Measurements from ENCODE around the gene TNFRSF1B. TPM values are rescaled to one million over a fixed set of nuclear protein-coding genes. Genes with fewer than 3 reads are reported as not detected.

TNFRSF1B gene
- total RNA-seq, 1 donor from 2014 or later = 9.9 TPM

DNA sequence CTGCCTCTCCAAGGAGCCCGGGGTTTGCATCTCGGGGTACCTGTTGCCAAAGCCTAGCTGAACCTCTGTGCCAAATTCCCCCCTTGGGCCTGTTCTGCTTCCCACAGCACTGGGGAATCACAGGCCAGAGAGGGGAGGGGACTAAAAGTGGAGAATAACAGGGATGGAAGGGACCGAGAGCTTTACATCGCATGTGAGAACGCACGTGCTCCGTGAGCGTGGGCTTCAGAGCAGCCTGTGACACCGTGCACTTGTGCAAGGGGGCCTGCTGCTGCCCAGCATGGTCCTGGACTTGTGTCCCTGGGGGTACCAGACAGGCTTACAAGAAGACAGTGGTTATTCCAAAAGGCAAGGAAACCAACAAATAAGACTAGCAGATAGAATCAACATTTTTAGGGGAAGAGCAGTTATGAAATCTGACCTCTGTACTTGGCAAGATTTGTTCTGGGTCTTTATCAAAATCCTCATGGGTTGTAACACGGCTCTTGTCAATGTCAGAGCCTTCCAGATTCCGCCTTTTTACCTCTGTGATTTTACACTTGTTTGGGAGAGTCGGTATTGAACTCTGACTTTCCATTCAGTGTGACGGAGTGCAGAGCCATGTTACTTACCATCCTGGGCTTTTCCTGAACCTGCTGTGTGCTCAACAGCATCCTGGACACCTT lies 36.2 kb upstream of the TNFRSF1B start:
- H3K4me3 ChIP-seq (ENCODE audit: low read length in 3 of 3) = no peak overlapping the region
- no peaks in the 10 kb centered on the region for H3K27me3 ChIP-seq (ENCODE audit: control insufficient read depth in 3 of 3, insufficient read depth in 3 of 3, low read length in 3 of 3)
- no peaks in the 10 kb centered on the region for H3K9me3 ChIP-seq (ENCODE audit: control insufficient read depth in 3 of 3, low read length in 3 of 3)
- H3K9ac ChIP-seq (ENCODE audit: low read depth in 1 of 3, low read length in 3 of 3) = no peak overlapping the region
- no peak overlapping the region for H3K27ac ChIP-seq (ENCODE audit: low read depth, low read length)
- no peaks in the 10 kb centered on the region for H3K36me3 ChIP-seq (ENCODE audit: control insufficient read depth in 3 of 3, insufficient read depth in 3 of 3, low read length in 3 of 3)
- peaks cover 6 to 32% (median 14%) of the 10 kb centered on the region in 3 donors for H3K4me1 ChIP-seq (ENCODE audit: control insufficient read depth in 3 of 3, insufficient read depth in 3 of 3, low read length in 3 of 3)

DNA sequence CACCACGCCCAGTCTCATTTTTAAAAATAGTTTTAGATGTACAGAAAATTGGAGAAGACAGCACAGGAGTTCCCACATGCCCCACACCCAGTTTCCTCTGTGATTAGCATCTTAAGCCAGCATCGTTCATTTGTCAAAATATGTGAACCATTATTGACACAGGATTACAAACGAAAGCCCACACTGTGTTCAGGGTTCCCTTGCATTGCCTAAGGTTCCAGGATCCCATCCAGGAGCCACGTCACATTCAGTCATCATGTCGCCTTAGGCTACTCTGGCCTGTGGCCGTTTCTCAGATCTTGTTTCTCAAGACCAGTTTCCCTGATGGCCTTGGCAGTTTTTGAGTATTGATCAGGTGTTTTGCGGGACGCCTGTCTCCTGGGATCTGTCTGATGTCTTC lies 34.7 kb upstream of the TNFRSF1B start:
- Histone ChIP-seq H3K9me3 (ENCODE audit: control insufficient read depth in 3 of 3, low read length in 3 of 3) (no peaks in the 10 kb centered on the region), H3K27me3 (ENCODE audit: control insufficient read depth in 3 of 3, insufficient read depth in 3 of 3, low read length in 3 of 3) (no peaks in the 10 kb centered on the region), H3K27ac (ENCODE audit: low read depth, low read length) (peak overlapping the region; percentile 16), H3K4me3 (ENCODE audit: low read length in 3 of 3) (no peak overlapping the region), H3K36me3 (ENCODE audit: control insufficient read depth in 3 of 3, insufficient read depth in 3 of 3, low read length in 3 of 3) (no peaks in the 10 kb centered on the region), H3K9ac (ENCODE audit: low read depth in 1 of 3, low read length in 3 of 3) (no peak overlapping the region), H3K4me1 (ENCODE audit: control insufficient read depth in 3 of 3, insufficient read depth in 3 of 3, low read length in 3 of 3) (peaks cover 9 to 21% (median 11%) of the 10 kb centered on the region in 3 donors)

DNA sequence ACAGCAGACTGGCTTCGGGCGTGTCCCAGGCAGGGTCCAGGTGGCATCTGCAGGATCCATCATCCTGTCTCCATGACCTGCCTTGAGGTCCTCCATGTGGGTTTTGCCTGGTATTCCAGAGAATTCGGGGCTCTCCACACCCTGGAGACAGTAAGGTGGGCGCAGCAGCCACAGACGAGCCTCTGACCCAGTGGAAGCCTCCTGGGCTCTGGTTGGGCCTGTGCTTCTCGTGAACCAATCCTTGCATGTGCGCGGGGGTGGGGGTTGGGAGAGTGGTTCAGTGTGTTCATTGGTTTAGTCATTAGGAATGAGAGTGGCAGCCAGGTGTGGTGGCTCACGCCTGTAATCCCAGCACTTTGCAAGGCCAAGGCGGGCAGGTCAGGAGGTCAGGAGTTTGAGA lies 32.1 kb upstream of the TNFRSF1B start:
- no peaks in the 10 kb centered on the region for H3K27me3 ChIP-seq (ENCODE audit: control insufficient read depth in 3 of 3, insufficient read depth in 3 of 3, low read length in 3 of 3)
- H3K4me1 ChIP-seq (ENCODE audit: control insufficient read depth in 3 of 3, insufficient read depth in 3 of 3, low read length in 3 of 3) = peaks cover 9 to 17% (median 9%) of the 10 kb centered on the region in 3 donors
- no peak overlapping the region for H3K4me3 ChIP-seq (ENCODE audit: low read length in 3 of 3)
- H3K9ac ChIP-seq (ENCODE audit: low read depth in 1 of 3, low read length in 3 of 3) = no peak overlapping the region
- no peaks in the 10 kb centered on the region for H3K9me3 ChIP-seq (ENCODE audit: control insufficient read depth in 3 of 3, low read length in 3 of 3)
- H3K27ac ChIP-seq (ENCODE audit: low read depth, low read length) = no peak overlapping the region
- H3K36me3 ChIP-seq (ENCODE audit: control insufficient read depth in 3 of 3, insufficient read depth in 3 of 3, low read length in 3 of 3) = no peaks in the 10 kb centered on the region

DNA sequence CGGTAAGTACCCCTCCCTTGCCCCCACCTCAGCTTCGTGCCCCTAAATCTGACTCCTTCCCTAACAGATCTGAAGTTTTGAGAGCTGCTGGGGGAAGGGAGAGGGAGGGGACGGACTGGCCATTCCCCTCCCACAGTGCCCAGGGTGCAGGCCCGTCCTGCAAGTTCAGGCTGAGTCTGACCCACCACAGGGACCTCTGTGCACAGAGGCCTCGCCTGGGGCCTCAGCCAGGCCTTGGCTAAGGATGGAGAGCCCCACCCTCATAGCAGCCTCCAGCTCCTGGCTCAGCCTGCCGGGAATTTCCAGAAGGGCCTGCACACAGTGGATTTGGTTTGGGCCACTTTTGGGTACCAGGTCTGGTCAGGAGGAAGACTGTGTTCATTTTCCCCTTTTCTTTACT lies 31.2 kb upstream of the TNFRSF1B start:
- H3K27me3 ChIP-seq (ENCODE audit: control insufficient read depth in 3 of 3, insufficient read depth in 3 of 3, low read length in 3 of 3) = no peaks in the 10 kb centered on the region
- H3K4me1 ChIP-seq (ENCODE audit: control insufficient read depth in 3 of 3, insufficient read depth in 3 of 3, low read length in 3 of 3) = peaks cover 9 to 13% (median 9%) of the 10 kb centered on the region in 3 donors
- no peaks in the 10 kb centered on the region for H3K36me3 ChIP-seq (ENCODE audit: control insufficient read depth in 3 of 3, insufficient read depth in 3 of 3, low read length in 3 of 3)
- no peaks in the 10 kb centered on the region for H3K9me3 ChIP-seq (ENCODE audit: control insufficient read depth in 3 of 3, low read length in 3 of 3)
- no peak overlapping the region for H3K9ac ChIP-seq (ENCODE audit: low read depth in 1 of 3, low read length in 3 of 3)
- no peak overlapping the region for H3K27ac ChIP-seq (ENCODE audit: low read depth, low read length)
- no peak overlapping the region for H3K4me3 ChIP-seq (ENCODE audit: low read length in 3 of 3)

- H3K36me3 ChIP-seq (ENCODE audit: control insufficient read depth in 3 of 3, insufficient read depth in 3 of 3, low read length in 3 of 3) = no peaks in the 10 kb centered on the region
- H3K27ac ChIP-seq (ENCODE audit: low read depth, low read length) = no peak overlapping the region
- H3K4me3 ChIP-seq (ENCODE audit: low read length in 3 of 3) = no peak overlapping the region
- no peak overlapping the region for H3K9ac ChIP-seq (ENCODE audit: low read depth in 1 of 3, low read length in 3 of 3)
- peaks cover 9 to 11% (median 11%) of the 10 kb centered on the region in 3 donors for H3K4me1 ChIP-seq (ENCODE audit: control insufficient read depth in 3 of 3, insufficient read depth in 3 of 3, low read length in 3 of 3)
- H3K9me3 ChIP-seq (ENCODE audit: control insufficient read depth in 3 of 3, low read length in 3 of 3) = no peaks in the 10 kb centered on the region
- H3K27me3 ChIP-seq (ENCODE audit: control insufficient read depth in 3 of 3, insufficient read depth in 3 of 3, low read length in 3 of 3) = peaks cover 0 to 2% (median 0%) of the 10 kb centered on the region in 3 donors
Measured at GRCh38 chr1:12136916-12137610, 29.7 kb upstream of the TNFRSF1B start.

DNA sequence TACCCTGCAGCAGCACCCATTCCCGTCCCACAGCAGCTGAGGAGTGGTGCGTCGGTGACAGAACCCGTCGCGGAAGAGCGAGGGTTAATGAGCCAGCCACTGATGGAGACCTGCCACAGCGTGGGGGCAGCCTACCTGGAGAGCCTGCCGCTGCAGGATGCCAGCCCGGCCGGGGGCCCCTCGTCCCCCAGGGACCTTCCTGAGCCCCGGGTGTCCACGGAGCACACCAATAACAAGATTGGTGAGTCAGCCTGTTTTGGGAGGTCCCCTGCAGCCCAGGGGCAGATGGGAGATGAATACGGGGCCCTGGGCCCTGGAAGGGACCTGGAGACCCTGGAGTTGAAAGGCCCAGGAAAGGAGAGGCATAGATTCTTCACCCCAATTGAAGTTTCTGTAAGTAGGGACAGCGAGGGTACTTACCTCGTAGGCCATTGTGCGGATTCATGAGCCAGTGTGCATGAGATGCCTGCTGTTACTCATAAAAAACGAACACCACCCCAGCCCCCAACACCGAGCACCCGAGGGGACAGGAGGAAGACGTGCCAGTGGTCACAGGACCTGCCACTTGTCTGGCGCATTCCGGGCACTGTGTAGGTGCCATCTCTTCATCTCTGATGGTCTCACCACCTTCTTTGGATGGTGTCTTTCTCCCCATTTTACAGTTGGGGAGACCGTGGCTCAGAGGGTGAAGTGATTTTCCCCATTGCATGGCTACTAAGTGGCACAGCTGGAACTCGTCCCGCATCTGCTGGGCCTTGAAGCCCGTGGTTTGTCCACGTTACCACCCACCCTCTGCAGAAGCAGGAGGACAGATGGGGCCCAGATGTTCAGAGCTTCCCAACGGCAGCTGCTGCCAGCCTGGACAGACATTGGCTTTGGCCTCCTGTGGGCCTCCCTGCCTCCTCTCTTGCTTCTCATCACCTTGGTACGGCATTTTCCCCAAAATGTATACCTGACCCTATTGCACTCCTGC lies 28.3 kb upstream of the TNFRSF1B start:
- H3K4me3 ChIP-seq (ENCODE audit: low read length in 3 of 3) = no peak overlapping the region

GRCh38 chr1:12140016-12140415 lies 26.8 kb upstream of the TNFRSF1B start:
- H3K4me1 ChIP-seq (ENCODE audit: control insufficient read depth in 3 of 3, insufficient read depth in 3 of 3, low read length in 3 of 3) = peaks cover 16 to 28% (median 21%) of the 10 kb centered on the region in 3 donors
- H3K9ac ChIP-seq (ENCODE audit: low read depth in 1 of 3, low read length in 3 of 3) = no peak overlapping the region
- no peak overlapping the region for H3K4me3 ChIP-seq (ENCODE audit: low read length in 3 of 3)
- H3K9me3 ChIP-seq (ENCODE audit: control insufficient read depth in 3 of 3, low read length in 3 of 3) = no peaks in the 10 kb centered on the region
- H3K36me3 ChIP-seq (ENCODE audit: control insufficient read depth in 3 of 3, insufficient read depth in 3 of 3, low read length in 3 of 3) = no peaks in the 10 kb centered on the region
- peaks cover 0 to 2% (median 0%) of the 10 kb centered on the region in 3 donors for H3K27me3 ChIP-seq (ENCODE audit: control insufficient read depth in 3 of 3, insufficient read depth in 3 of 3, low read length in 3 of 3)
- no peak overlapping the region for H3K27ac ChIP-seq (ENCODE audit: low read depth, low read length)

More for the DNA sequence above, 28.3 kb upstream of the TNFRSF1B start:
- Histone ChIP-seq H3K4me1 (ENCODE audit: control insufficient read depth in 3 of 3, insufficient read depth in 3 of 3, low read length in 3 of 3) (peaks cover 8 to 16% (median 13%) of the 10 kb centered on the region in 3 donors), H3K27ac (ENCODE audit: low read depth, low read length) (no peak overlapping the region), H3K9ac (ENCODE audit: low read depth in 1 of 3, low read length in 3 of 3) (no peak overlapping the region), H3K27me3 (ENCODE audit: control insufficient read depth in 3 of 3, insufficient read depth in 3 of 3, low read length in 3 of 3) (peaks cover 0 to 2% (median 0%) of the 10 kb centered on the region in 3 donors), H3K9me3 (ENCODE audit: control insufficient read depth in 3 of 3, low read length in 3 of 3) (no peaks in the 10 kb centered on the region), H3K36me3 (ENCODE audit: control insufficient read depth in 3 of 3, insufficient read depth in 3 of 3, low read length in 3 of 3) (no peaks in the 10 kb centered on the region)

- no peak overlapping the region for H3K27ac ChIP-seq (ENCODE audit: low read depth, low read length)
- peaks cover 15 to 23% (median 19%) of the 10 kb centered on the region in 3 donors for H3K4me1 ChIP-seq (ENCODE audit: control insufficient read depth in 3 of 3, insufficient read depth in 3 of 3, low read length in 3 of 3)
- peaks cover 0 to 2% (median 0%) of the 10 kb centered on the region in 3 donors for H3K27me3 ChIP-seq (ENCODE audit: control insufficient read depth in 3 of 3, insufficient read depth in 3 of 3, low read length in 3 of 3)
- H3K36me3 ChIP-seq (ENCODE audit: control insufficient read depth in 3 of 3, insufficient read depth in 3 of 3, low read length in 3 of 3) = no peaks in the 10 kb centered on the region
- H3K4me3 ChIP-seq (ENCODE audit: low read length in 3 of 3) = no peak overlapping the region
- H3K9me3 ChIP-seq (ENCODE audit: control insufficient read depth in 3 of 3, low read length in 3 of 3) = no peaks in the 10 kb centered on the region
- no peak overlapping the region for H3K9ac ChIP-seq (ENCODE audit: low read depth in 1 of 3, low read length in 3 of 3)
Measured at GRCh38 chr1:12140515-12141162, 26.2 kb upstream of the TNFRSF1B start.

DNA sequence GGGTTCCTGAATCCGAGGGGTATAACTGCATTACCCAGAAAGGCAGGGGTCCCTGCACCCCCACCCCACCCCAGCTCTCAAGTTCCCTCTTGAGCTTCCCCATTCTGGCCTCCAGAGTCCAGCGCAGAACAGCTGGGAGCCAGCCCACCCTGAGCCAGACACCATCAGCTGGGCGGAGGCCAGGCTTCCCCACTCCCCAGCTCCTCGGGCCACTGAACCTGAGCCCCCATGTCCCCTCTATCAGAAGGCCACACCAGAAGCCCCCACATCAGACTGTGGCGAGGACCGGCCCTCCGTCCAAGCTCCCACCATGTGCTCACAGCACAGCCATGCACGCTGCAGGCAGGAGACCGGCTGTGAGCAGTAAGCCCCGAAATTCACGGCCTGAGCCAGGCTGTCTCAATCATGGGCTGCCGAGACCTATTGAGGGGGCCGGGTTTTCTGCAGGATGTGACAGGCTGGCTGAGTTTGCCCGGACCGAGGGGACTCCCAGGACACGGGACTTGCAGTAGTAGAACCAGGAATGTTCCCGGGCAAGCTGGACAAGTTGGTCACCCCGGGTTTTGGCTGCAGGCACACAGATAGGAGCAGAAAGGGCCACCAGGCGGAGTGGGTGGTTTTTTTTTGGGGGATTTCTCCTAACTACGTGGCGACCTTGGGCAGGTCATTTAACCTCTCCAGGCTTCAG lies 25.5 kb upstream of the TNFRSF1B start:
- H3K27ac ChIP-seq (ENCODE audit: low read depth, low read length) = no peak overlapping the region
- H3K9me3 ChIP-seq (ENCODE audit: control insufficient read depth in 3 of 3, low read length in 3 of 3) = no peaks in the 10 kb centered on the region
- peaks cover 0 to 2% (median 0%) of the 10 kb centered on the region in 3 donors for H3K27me3 ChIP-seq (ENCODE audit: control insufficient read depth in 3 of 3, insufficient read depth in 3 of 3, low read length in 3 of 3)
- peaks cover 16 to 26% (median 21%) of the 10 kb centered on the region in 3 donors for H3K4me1 ChIP-seq (ENCODE audit: control insufficient read depth in 3 of 3, insufficient read depth in 3 of 3, low read length in 3 of 3)
- H3K4me3 ChIP-seq (ENCODE audit: low read length in 3 of 3) = no peak overlapping the region
- no peaks in the 10 kb centered on the region for H3K36me3 ChIP-seq (ENCODE audit: control insufficient read depth in 3 of 3, insufficient read depth in 3 of 3, low read length in 3 of 3)
- no peak overlapping the region for H3K9ac ChIP-seq (ENCODE audit: low read depth in 1 of 3, low read length in 3 of 3)
